Activated naive CD4-positive, alpha-beta T cell treated with anti-CD3 and anti-CD28 coated beads, Interleukin-2, amount 50 U/mL, for 16 hours (primary cell): ENCODE results near the gene ZER1.
"Not testable (repeated sequence)": the region's sequence is repeated elsewhere in the genome, so short reads cannot be mapped to it uniquely, and the experiment has no call there.

Experiments
- DNase-seq: peaks from one replicate; pipeline ENCODE4 v3.0.0-alpha.2; 2020

The ZER1 gene

DNA sequence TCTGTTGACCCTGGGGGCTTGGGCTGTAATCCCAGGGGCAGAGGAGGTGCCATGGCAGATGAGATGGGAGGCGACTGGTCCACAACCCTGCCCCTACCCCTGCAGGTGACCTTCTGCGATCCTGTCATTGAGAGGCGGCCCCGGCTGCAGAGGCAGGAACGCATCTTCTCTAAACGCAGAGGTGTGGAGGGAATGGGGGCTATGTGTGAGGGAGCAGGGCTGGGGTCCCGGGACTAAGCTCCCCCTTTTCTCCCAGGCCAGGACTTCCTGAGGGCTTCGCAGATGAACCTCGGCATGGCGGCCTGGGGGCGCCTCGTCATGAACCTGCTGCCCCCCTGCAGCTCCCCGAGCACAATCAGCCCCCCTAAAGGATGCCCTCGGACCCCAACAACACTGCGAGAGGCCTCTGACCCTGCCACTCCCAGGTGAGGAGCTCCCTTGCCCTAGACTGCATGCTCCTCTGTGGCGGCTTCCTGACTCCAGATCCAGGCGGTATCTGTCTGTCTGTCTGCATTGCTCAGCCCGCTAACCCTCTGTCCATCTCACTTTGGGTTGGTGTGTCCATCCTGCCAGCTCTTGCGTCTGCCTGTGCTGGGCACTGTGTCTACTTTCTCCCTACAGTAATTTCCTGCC, 57.7 kb downstream of the ZER1 start:
- DNase-seq = no peak

DNA sequence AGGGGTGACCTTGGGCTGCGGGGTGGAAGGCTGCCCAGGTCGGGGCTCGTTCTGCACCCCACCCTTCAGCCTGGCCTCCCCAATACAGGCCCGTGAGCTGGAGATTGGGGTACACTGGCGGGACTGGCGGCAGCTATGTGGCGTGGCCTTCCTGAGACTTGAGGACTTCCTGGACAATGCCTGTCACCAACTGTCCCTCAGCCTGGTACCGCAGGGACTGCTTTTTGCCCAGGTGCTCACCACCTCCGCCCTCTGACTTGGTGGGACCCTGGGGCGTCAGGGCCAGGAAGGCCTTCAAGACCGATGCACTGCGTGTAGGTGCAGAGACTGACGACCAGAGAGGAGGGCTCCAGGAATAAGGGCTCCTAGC, 58.3 kb downstream of the ZER1 start:
- DNase-seq = no peak

- no peak for DNase-seq
Measured at GRCh38 chr9:128712451-128713410, 59.0 kb downstream of the ZER1 start.

- no peak for DNase-seq
Measured at GRCh38 chr9:128707446-128707845, 64.3 kb downstream of the ZER1 start.

GRCh38 chr9:128706671-128707381, 64.9 kb downstream of the ZER1 start:
- DNase-seq = no peak

- DNase-seq = peak; percentile 1
Measured at GRCh38 chr9:128706045-128706444, 65.7 kb downstream of the ZER1 start.

DNA sequence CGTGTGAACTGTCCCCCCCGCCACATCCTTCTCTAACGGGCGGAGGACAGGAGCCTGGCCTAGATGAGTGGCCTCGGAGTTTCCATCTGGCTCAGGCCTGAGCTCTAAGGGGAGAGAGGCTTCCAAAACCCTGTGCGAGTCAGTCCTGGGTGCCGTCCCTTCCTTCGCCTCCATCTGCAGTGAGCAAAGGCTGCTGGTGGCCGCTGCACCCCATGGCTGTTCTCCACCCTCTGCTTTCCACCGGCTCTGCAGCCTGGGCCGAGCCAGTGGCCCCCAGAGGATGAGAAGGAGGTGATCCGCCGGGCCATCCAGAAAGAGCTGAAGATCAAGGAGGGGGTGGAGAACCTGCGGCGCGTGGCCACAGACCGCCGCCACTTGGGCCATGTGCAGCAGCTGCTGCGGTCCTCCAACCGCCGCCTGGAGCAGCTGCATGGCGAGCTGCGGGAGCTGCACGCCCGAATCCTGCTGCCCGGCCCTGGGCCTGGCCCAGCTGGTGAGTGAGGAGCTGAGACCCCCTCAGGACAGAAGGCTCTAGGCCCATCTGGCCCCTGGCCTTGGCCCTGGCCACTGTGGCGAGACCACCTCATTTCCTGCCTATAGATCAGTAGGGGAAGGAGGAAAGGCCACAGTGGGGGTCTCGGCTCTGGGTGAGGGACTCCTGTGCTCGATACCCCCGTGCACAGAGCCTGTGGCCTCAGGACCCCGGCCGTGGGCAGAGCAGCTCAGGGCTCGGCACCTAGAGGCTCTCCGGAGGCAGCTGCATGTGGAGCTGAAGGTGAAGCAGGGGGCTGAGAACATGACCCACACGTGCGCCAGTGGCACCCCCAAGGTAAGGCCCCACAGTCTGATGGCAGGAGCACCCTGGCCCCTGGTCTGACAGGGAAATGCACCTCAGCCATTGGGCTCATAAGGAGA, 66.4 kb downstream of the ZER1 start:
- DNase-seq = peak; percentile 9

GRCh38 chr9:128704356-128704670, 67.4 kb downstream of the ZER1 start:
- DNase-seq = no peak

- DNase-seq = peak; percentile 10
Measured at GRCh38 chr9:128703616-128704355, 67.9 kb downstream of the ZER1 start.

DNA sequence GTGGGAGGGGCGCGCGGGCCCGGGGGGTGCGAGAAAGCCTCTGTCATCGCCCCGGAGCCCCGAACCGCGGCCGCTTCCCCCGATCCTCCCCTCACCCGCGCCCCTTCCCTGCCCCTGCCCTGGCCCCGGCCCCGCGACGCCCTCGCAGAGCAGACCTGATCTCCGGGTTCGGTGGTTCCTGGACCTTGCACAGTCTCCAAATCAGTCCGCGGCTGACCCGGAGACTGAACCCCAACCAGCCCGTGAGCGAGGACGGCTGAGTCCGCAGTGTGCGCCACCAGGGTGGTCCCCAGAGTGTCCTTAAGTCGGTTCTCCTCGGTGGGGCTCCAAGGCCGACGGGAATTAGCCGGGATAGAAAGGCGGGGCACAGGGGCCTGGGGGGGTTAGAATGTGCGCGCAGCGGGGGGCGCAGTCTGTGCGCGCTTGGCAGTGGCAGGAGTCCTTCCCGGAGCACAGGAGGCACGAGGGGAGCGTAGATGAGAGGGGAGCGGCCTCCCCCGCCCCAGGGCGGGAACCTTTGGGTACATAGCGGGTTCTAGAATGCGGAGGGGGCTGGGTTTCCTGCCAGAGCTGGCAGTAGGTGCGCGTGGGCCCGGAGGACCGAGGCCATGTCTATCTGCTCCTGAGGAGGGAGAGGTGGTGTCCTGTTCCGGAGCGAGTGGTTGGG, 68.6 kb downstream of the ZER1 start:
- DNase-seq = peak; percentile 38

DNA sequence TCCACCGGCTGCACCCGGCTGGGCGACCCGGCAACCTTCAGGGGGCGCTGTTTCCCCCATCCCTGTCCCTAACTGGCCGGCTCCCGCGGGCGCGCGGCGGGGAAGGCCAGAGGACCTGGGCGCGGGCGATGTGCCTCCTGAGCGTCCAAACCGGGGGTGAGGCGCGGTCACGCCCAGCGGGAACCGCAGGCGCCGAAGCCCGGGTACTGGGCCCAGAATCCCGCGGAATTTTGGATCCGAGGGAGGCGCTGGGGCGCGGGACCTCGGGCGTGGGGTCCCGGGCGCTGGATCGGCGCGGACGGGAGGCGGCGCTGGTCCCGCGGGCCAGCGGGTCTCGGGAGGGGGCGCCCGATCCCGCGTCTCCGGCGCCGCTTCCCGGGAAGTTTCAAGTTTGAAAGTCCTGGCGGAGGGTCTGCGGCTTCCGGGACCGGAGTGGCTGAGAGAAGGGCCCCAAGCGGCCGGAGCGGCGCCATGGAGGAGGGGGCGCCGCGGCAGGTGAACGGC, 69.2 kb downstream of the ZER1 start, which contains the start of gene PKN3:
Gene PKN3, plus strand, starts transcription at position 59 of the 504 bp plus-strand sequence. Its CDS starts 413 bp downstream, at position 472.
- DNase-seq = peak; percentile 85

- DNase-seq = no peak
Measured at GRCh38 chr9:128701227-128701854, 70.4 kb downstream of the ZER1 start.

- not testable (repeated sequence) for DNase-seq
Measured at GRCh38 chr9:128699096-128699795, 72.5 kb downstream of the ZER1 start.

- DNase-seq = no peak
Measured at GRCh38 chr9:128696923-128697707, 74.6 kb downstream of the ZER1 start.

DNA sequence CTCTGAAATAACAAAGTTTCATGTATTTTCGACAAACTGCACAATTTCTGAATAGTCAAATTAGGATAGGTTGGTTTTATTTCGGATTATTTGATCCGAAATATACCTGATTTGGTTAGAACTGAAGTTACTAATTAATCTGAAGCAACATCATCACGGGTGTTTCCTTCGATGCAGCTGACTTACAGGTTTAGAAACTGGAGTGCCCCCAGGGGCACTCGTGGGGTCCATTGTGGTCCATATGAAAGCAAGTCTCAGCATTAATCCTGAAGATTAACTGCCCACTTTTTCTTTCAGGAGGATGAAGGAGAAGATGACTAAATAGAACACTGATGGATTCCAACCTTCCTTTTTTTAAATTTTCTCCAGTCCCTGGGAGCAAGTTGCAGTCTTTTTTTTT, 77.4 kb downstream of the ZER1 start:
- no peak for DNase-seq

- DNase-seq = not testable (repeated sequence)
Measured at GRCh38 chr9:128693738-128694137, 78.0 kb downstream of the ZER1 start.

DNA sequence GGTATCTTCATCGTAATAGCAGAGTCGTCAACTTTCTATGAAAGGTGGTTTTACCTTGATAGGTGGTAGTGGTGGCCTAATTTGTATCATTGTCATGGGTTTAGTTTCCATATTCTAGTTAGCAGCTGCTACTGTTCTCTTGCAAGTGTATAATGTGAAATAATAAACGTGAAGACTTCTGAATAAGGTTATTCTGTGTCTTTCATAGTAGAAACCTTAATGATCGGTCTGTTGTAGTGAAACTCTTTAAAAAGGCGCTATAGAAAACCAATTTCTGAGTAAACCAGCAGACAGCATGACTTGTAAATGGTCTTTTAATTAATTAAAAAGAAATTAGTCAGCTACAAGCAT, 81.1 kb downstream of the ZER1 start:
- no peak for DNase-seq

- peak; percentile 65 for DNase-seq
Measured at GRCh38 chr9:128689820-128690683, 81.7 kb downstream of the ZER1 start.
